H9 (cell line): ENCODE data around the gene DOK6. TPM values are rescaled to one million over a fixed set of nuclear protein-coding genes. Genes with fewer than 3 reads are reported as not detected.

Source experiments
- DNase-seq: peaks from one replicate; pipeline ENCODE4 v3.0.0-alpha.2; 2017
- H2AFZ ChIP-seq: one replicate; pipeline ENCODE4 v1.6.1; 2013; ENCODE audit warnings: mild to moderate bottlenecking, low read length, control low read depth, moderate library complexity
- H2AK5ac ChIP-seq: 2 replicates; pipeline ENCODE4 v1.6.1; 2013; ENCODE audit warnings: low read length, control low read depth, mixed read lengths; ENCODE audit not compliant: insufficient read length
- H2BK120ac ChIP-seq: one replicate; pipeline ENCODE4 v1.6.1; 2013; ENCODE audit warnings: low read depth, mild to moderate bottlenecking, low read length, control low read depth, inconsistent platforms; ENCODE audit not compliant: poor library complexity, severe bottlenecking
- H2BK12ac ChIP-seq: 2 replicates; pipeline ENCODE4 v1.6.1; 2013; ENCODE audit warnings: low read length, control low read depth, mixed read lengths, low read depth; ENCODE audit not compliant: insufficient read length
- H2BK15ac ChIP-seq: 2 replicates; pipeline ENCODE4 v1.6.1; 2013; ENCODE audit warnings: low read depth, low read length, control low read depth
- H2BK20ac ChIP-seq: one replicate; pipeline ENCODE4 v1.6.1; 2013; ENCODE audit warnings: low read depth, mild to moderate bottlenecking, low read length, control low read depth, inconsistent platforms; ENCODE audit not compliant: poor library complexity, severe bottlenecking
- H2BK5ac ChIP-seq: 2 replicates; pipeline ENCODE4 v1.6.1; 2013; ENCODE audit warnings: low read length, control low read depth, mixed read lengths; ENCODE audit not compliant: insufficient read length
- H3K14ac ChIP-seq: 2 replicates; pipeline ENCODE4 v1.6.1; 2013; ENCODE audit warnings: low read length, control low read depth; ENCODE audit not compliant: insufficient read depth
- H3K18ac ChIP-seq: 2 replicates; pipeline ENCODE4 v1.6.1; 2013; ENCODE audit warnings: low read depth, mild to moderate bottlenecking, mixed read lengths, low read length, control low read depth; ENCODE audit not compliant: insufficient read length
- H3K23ac ChIP-seq: 2 replicates; pipeline ENCODE4 v1.6.1; 2013; ENCODE audit warnings: low read length, control low read depth, mixed read lengths, low read depth; ENCODE audit not compliant: insufficient read length
- H3K23me2 ChIP-seq: 2 replicates; pipeline ENCODE4 v1.6.1; 2013; ENCODE audit warnings: low read depth, mild to moderate bottlenecking, mixed read lengths, low read length, control low read depth; ENCODE audit not compliant: insufficient read length, poor library complexity, severe bottlenecking
- H3K27ac ChIP-seq: 2 replicates; pipeline ENCODE4 v1.5.1; 2013; ENCODE audit warnings: low read length, control low read depth, mixed read lengths, low read depth; ENCODE audit not compliant: insufficient read length
- H3K27me3 ChIP-seq: 2 replicates; pipeline ENCODE4 v1.6.1; 2013; ENCODE audit warnings: low read length, control low read depth, inconsistent platforms; ENCODE audit not compliant: insufficient read depth
- H3K4ac ChIP-seq: 2 replicates; pipeline ENCODE4 v1.6.1; 2013; ENCODE audit warnings: low read depth, mild to moderate bottlenecking, control low read depth, inconsistent platforms, low read length, moderate library complexity
- H3K4me1 ChIP-seq: 2 replicates; pipeline ENCODE4 v1.6.1; 2013; ENCODE audit warnings: low read length, control low read depth, inconsistent platforms; ENCODE audit not compliant: insufficient read depth
- H3K4me2 ChIP-seq: 2 replicates; pipeline ENCODE4 v1.6.1; 2013; ENCODE audit warnings: low read length, control low read depth, mixed read lengths; ENCODE audit not compliant: insufficient read length, insufficient read depth
- H3K56ac ChIP-seq: 2 replicates; pipeline ENCODE4 v1.6.1; 2013; ENCODE audit warnings: low read depth, mild to moderate bottlenecking, mixed read lengths, low read length, control low read depth; ENCODE audit not compliant: insufficient read length
- H3K79me1 ChIP-seq: 2 replicates; pipeline ENCODE4 v1.6.1; 2013; ENCODE audit warnings: low read depth, mild to moderate bottlenecking, moderate library complexity, low read length, control low read depth, inconsistent platforms; ENCODE audit not compliant: insufficient read depth, poor library complexity, severe bottlenecking
- H3K79me2 ChIP-seq: 2 replicates; pipeline ENCODE4 v1.6.1; 2013; ENCODE audit warnings: low read length, control low read depth, inconsistent platforms; ENCODE audit not compliant: insufficient read depth
- H3K9ac ChIP-seq: 2 replicates; pipeline ENCODE4 v1.6.1; 2013; ENCODE audit warnings: low read length, control low read depth, mixed read lengths; ENCODE audit not compliant: insufficient read length; ENCODE audit errors: extremely low read depth
- H3K9me3 ChIP-seq: one replicate; pipeline ENCODE4 v1.6.1; 2013; ENCODE audit warnings: low read depth, low read length, inconsistent platforms; ENCODE audit not compliant: control insufficient read depth
- H3T11ph ChIP-seq: one replicate; pipeline ENCODE4 v1.6.1; 2013; ENCODE audit warnings: mild to moderate bottlenecking, low read length, control low read depth, inconsistent platforms
- H4K20me1 ChIP-seq: one replicate; pipeline ENCODE4 v1.6.1; 2013; ENCODE audit not compliant: control insufficient read depth, insufficient read length, insufficient read depth
- H4K5ac ChIP-seq: 2 replicates; pipeline ENCODE4 v1.6.1; 2013; ENCODE audit warnings: low read depth, mild to moderate bottlenecking, mixed read lengths, low read length, control low read depth; ENCODE audit not compliant: insufficient read length
- H4K8ac ChIP-seq: replicated peaks from 2 replicates; pipeline ENCODE4 v1.6.1; 2013; ENCODE audit warnings: low read length, control low read depth, mixed read lengths, low read depth; ENCODE audit not compliant: insufficient read length
- H4K91ac ChIP-seq: 2 replicates; pipeline ENCODE4 v1.6.1; 2013; ENCODE audit warnings: low read depth, mild to moderate bottlenecking, moderate library complexity, mixed read lengths, low read length, control low read depth; ENCODE audit not compliant: insufficient read length
- H3K27ac Mint-ChIP-seq, 3 experiments: 2 replicates in 2 of 3; 3 replicates in 1 of 3; pipeline ENCODE4 v1.8.0; 2020 to 2021; ENCODE audit warnings: mixed read lengths in 3 of 3, mild to moderate bottlenecking in 1 of 3, moderate library complexity in 1 of 3
- H3K27me3 Mint-ChIP-seq: 2 replicates; pipeline ENCODE4 v1.8.0; 2021; ENCODE audit warnings: low read depth, mild to moderate bottlenecking, moderate library complexity, mixed read lengths
- H3K36me3 Mint-ChIP-seq, 3 experiments: 2 replicates in 2 of 3; 3 replicates in 1 of 3; pipeline ENCODE4 v1.8.0; 2020 to 2021; ENCODE audit warnings: low read depth in 3 of 3, mixed read lengths in 3 of 3; ENCODE audit not compliant: insufficient read depth in 1 of 3
- H3K4me1 Mint-ChIP-seq, 2 experiments: 2 replicates each; pipeline ENCODE4 v1.8.0; 2020; ENCODE audit warnings: mixed read lengths in 2 of 2
- H3K4me3 Mint-ChIP-seq, 2 experiments: 2 replicates in 1 of 2; 3 replicates in 1 of 2; pipeline ENCODE4 v1.8.0; 2020 to 2021; ENCODE audit warnings: mild to moderate bottlenecking in 2 of 2, mixed read lengths in 2 of 2, moderate library complexity in 1 of 2
- H3K9me3 Mint-ChIP-seq, 2 experiments: 2 replicates in 1 of 2; 3 replicates in 1 of 2; pipeline ENCODE4 v1.8.0; 2020; ENCODE audit warnings: mild to moderate bottlenecking in 2 of 2, mixed read lengths in 2 of 2, moderate library complexity in 1 of 2
- CTCF ChIP-seq: fragments of 200-600 bp; sonication (generic); conservative IDR thresholded peaks from 3 replicates; pipeline ENCODE4 v1.8.0; 2021; ENCODE audit warnings: antibody characterized with exemption, mild to moderate bottlenecking
- WGBS: extraction: QIAGEN DNeasy Blood & Tissue Kit; methylation state at CpG from one replicate; pipeline ENCODE4 v1.1.7; 2013; ENCODE audit warnings: missing lambda C conversion rate, low lambda C conversion rate, mixed read lengths; ENCODE audit not compliant: insufficient read length; ENCODE audit errors: extremely low coverage; 5-methylcytosine and 5-hydroxymethylcytosine counted together
- total RNA-seq: library from RNA; stranded (reverse); gene quantifications from 2 replicates; pipeline ENCODE4 v1.2.1, GENCODE V29; 2021

Gene DOK6
- total RNA-seq, 1 experiment from 2014 or later = 0.20 TPM

- H3K4ac ChIP-seq = no peak overlapping the region
- H3K9me3 ChIP-seq = no peaks in the 10 kb centered on the region
- no peak overlapping the region for H2BK120ac ChIP-seq
- no peak overlapping the region for H2BK5ac ChIP-seq
- no peaks in the 10 kb centered on the region for H4K20me1 ChIP-seq
- H3K4me2 ChIP-seq = no peak overlapping the region
- Mint-ChIP-seq H3K4me3 (no peak overlapping the region), H3K4me1 (peaks cover 4 to 17% of the 10 kb centered on the region in 2 experiments; a peak in 3 of 4 replicates), H3K27me3 (no peaks in the 10 kb centered on the region), H3K27ac (no peak overlapping the region), H3K9me3 (no peaks in the 10 kb centered on the region), H3K36me3 (no peaks in the 10 kb centered on the region; a peak in 1 of 7 replicates)
- no peak for DNase-seq
- H2BK12ac ChIP-seq = no peak overlapping the region
- no peak overlapping the region for H2BK15ac ChIP-seq
- no peak overlapping the region for H3K14ac ChIP-seq
- H3K9ac ChIP-seq = no peak overlapping the region
- no CpG with 5 or more reads among the region's 3 CpGs for WGBS
- H2AFZ ChIP-seq = no peak overlapping the region
- H3K27ac ChIP-seq = no peak overlapping the region
- no peak for TF ChIP-seq CTCF
- no peak overlapping the region for H3K18ac ChIP-seq
- no peak overlapping the region for H3K56ac ChIP-seq
- H2AK5ac ChIP-seq = no peak overlapping the region
- no peaks in the 10 kb centered on the region for H3K79me1 ChIP-seq
- no peak overlapping the region for H4K5ac ChIP-seq
- H3K27me3 ChIP-seq = no peaks in the 10 kb centered on the region
- H2BK20ac ChIP-seq = no peak overlapping the region
- no peak overlapping the region for H3K23ac ChIP-seq
- no peaks in the 10 kb centered on the region for H3K23me2 ChIP-seq
- no peak overlapping the region for H4K8ac ChIP-seq
- H4K91ac ChIP-seq = no peak overlapping the region
- H3K79me2 ChIP-seq = no peaks in the 10 kb centered on the region
- no peaks in the 10 kb centered on the region for H3K4me1 ChIP-seq
- H3T11ph ChIP-seq = no peak overlapping the region
These were observed 127.7 kb downstream of the DOK6 start for GRCh38 chr18:69528435-69528834.
